ENCODE data around the gene HEATR5A. TPM values are rescaled to one million over a fixed set of nuclear protein-coding genes. Genes with fewer than 3 reads are reported as not detected.

Gene HEATR5A
- polyA plus RNA-seq, 1 donor (not counting 4 experiments of a cell fraction or from before 2014, with no cell fraction given): 16.7 TPM

- no peak for FAIRE-seq
Observed at GRCh38 chr14:31388687-31389413, 31.5 kb downstream of the HEATR5A start.

GRCh38 chr14:31387091-31387490, 33.3 kb downstream of the HEATR5A start:
- H3K4me3 ChIP-seq (ENCODE audit: control insufficient read depth in 2 of 3, extremely low read depth in 1 of 3, insufficient read depth in 2 of 3, low read depth in 1 of 3, low read length in 3 of 3): no peak overlapping the region
- no peak for TF ChIP-seq EZH2 (IDR thresholded peaks at IDR 0.05; ENCODE audit: low read length)
- no peak for TF ChIP-seq CTCF (optimal IDR thresholded peaks at IDR 0.05 in 1 of 3, IDR thresholded peaks at IDR 0.05 in 1 of 3, conservative IDR thresholded peaks at IDR 0.05 in 1 of 3; ENCODE audit: extremely low read depth in 1 of 3, insufficient read depth in 2 of 3, low read length in 3 of 3)
- H3K4me1 ChIP-seq (ENCODE audit: control insufficient read depth, extremely low read depth, insufficient read depth, low read length): no peaks in the 10 kb centered on the region
- no peaks in the 10 kb centered on the region for H4K20me1 ChIP-seq (ENCODE audit: control insufficient read depth, extremely low read depth, insufficient read depth, low read length)
- H3K79me2 ChIP-seq (ENCODE audit: control insufficient read depth, insufficient read depth, low read length): no peaks in the 10 kb centered on the region
- H3K36me3 ChIP-seq (ENCODE audit: control insufficient read depth in 2 of 2, extremely low read depth in 1 of 2, insufficient read depth in 2 of 2, low read length in 2 of 2): peaks cover 2 to 4% of the 10 kb centered on the region in 2 experiments
- dilution Hi-C loops (cut with MboI; ENCODE audit: extremely low pct_ligation_motif_present, low sequenced_read_pairs): no loop called here
- FAIRE-seq (no peak), DNase-seq (ENCODE audit: low read depth, low spot score) (no peak)
- no peak overlapping the region for H3K4me2 ChIP-seq (ENCODE audit: control insufficient read depth, extremely low read depth, insufficient read depth, low read depth, low read length)
- H3K27me3 ChIP-seq (ENCODE audit: control insufficient read depth, extremely low read depth, insufficient read depth, low read length): no peaks in the 10 kb centered on the region
- H3K9ac ChIP-seq (ENCODE audit: control insufficient read depth, extremely low read depth, insufficient read depth, low read length): no peak overlapping the region
- H2AFZ ChIP-seq (ENCODE audit: control insufficient read depth, low read length): no peak overlapping the region
- no peak overlapping the region for H3K27ac ChIP-seq (ENCODE audit: control insufficient read depth, insufficient read depth, low read length)
- no peaks in the 10 kb centered on the region for H3K9me3 ChIP-seq (ENCODE audit: control insufficient read depth, low read depth, low read length)
- no peaks in the 10 kb centered on the region for H3K9me1 ChIP-seq (ENCODE audit: control insufficient read depth, extremely low read depth, insufficient read depth, low read length)

More at GRCh38 chr14:31388687-31389413, 31.5 kb downstream of the HEATR5A start:
- Histone ChIP-seq H3K9me3 (ENCODE audit: control insufficient read depth, low read depth, low read length) (no peaks in the 10 kb centered on the region), H3K9ac (ENCODE audit: control insufficient read depth, extremely low read depth, insufficient read depth, low read length) (no peak overlapping the region), H3K9me1 (ENCODE audit: control insufficient read depth, extremely low read depth, insufficient read depth, low read length) (no peaks in the 10 kb centered on the region), H2AFZ (ENCODE audit: control insufficient read depth, low read length) (no peak overlapping the region), H3K27ac (ENCODE audit: control insufficient read depth, insufficient read depth, low read length) (no peak overlapping the region), H3K27me3 (ENCODE audit: control insufficient read depth, extremely low read depth, insufficient read depth, low read length) (no peaks in the 10 kb centered on the region), H3K4me1 (ENCODE audit: control insufficient read depth, extremely low read depth, insufficient read depth, low read length) (no peaks in the 10 kb centered on the region), H3K79me2 (ENCODE audit: control insufficient read depth, insufficient read depth, low read length) (no peaks in the 10 kb centered on the region), H4K20me1 (ENCODE audit: control insufficient read depth, extremely low read depth, insufficient read depth, low read length) (no peaks in the 10 kb centered on the region), H3K36me3 (ENCODE audit: control insufficient read depth in 2 of 2, extremely low read depth in 1 of 2, insufficient read depth in 2 of 2, low read length in 2 of 2) (peaks cover 0 to 1% of the 10 kb centered on the region in 2 experiments), H3K4me2 (ENCODE audit: control insufficient read depth, extremely low read depth, insufficient read depth, low read depth, low read length) (no peak overlapping the region), H3K4me3 (ENCODE audit: control insufficient read depth in 2 of 3, extremely low read depth in 1 of 3, insufficient read depth in 2 of 3, low read depth in 1 of 3, low read length in 3 of 3) (no peak overlapping the region)
- TF ChIP-seq EZH2 (IDR thresholded peaks at IDR 0.05; ENCODE audit: low read length) (no peak), CTCF (optimal IDR thresholded peaks at IDR 0.05 in 1 of 3, IDR thresholded peaks at IDR 0.05 in 1 of 3, conservative IDR thresholded peaks at IDR 0.05 in 1 of 3; ENCODE audit: extremely low read depth in 1 of 3, insufficient read depth in 2 of 3, low read length in 3 of 3) (no peak)
- no peak for DNase-seq (ENCODE audit: low read depth, low spot score)
- dilution Hi-C loops (cut with MboI; ENCODE audit: extremely low pct_ligation_motif_present, low sequenced_read_pairs): no loop called here

Data from keratinocyte (primary cell).